AG08395 (cell line): ENCODE measurements around the gene LMAN1L.

Experiments
- DNase-seq: peaks from one replicate; pipeline ENCODE4 v3.0.0; 2012; ENCODE audit warnings: mixed read lengths, low spot score

LMAN1L gene

DNA sequence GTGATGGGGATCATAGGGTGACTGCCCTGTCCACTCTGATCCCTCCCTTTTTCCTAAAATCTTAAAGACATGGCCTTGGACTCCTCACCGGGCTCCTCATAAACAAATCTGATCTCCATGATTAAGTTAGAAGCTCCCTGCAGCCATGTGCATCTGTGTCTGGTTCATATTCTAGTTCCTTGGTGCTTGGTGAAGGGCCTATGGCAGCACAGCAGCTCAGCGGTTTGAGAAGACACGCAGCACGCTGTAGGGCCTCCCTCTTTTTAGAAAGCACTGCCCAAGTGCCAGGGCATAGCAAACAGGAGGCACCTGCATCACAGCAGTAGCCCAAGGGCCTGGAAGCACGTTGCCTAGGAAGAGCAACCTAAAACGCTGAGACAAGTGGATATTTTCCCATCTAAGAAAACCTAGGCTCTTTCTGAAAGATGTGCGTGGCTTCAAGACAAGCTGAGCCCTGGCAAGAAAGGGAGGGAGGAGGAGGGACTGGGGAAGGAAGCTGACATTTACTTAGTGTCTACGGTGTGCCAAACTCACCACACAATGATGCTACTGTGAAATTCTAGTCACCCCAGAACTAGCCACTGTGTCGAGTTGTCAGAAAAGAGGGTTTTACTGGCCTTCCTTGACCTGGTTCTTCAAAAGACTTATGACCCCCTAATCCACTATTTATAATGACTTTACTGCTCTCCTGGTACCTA, 45.2 kb downstream of the LMAN1L start:
- no peak for DNase-seq

- DNase-seq, result no peak
Observed at GRCh38 chr15:74858369-74858740, 45.7 kb downstream of the LMAN1L start.

- DNase-seq, result peak; percentile 24
Observed at GRCh38 chr15:74863239-74864056, 50.8 kb downstream of the LMAN1L start.

DNA sequence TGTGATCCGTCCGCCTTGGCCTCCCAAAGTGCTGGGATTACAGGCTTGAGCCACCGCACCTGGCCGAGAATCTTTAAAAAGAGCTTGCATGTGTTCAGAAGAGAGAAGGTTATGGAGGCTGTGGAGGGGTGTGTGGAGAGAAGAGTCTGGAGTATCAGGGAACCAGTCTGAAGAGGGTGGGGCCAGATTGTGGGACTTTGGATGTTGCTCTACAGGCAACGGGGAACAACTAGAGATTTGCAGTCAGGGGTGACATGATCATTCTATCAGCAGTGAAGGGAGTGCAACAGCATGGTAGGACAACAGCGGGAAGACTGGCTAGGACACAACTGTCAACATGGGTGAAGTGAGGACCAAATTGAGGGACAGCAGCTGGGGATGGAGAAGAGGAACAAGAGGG, 51.7 kb downstream of the LMAN1L start:
- no peak for DNase-seq

GRCh38 chr15:74865316-74865715, 52.7 kb downstream of the LMAN1L start:
- no peak for DNase-seq

DNA sequence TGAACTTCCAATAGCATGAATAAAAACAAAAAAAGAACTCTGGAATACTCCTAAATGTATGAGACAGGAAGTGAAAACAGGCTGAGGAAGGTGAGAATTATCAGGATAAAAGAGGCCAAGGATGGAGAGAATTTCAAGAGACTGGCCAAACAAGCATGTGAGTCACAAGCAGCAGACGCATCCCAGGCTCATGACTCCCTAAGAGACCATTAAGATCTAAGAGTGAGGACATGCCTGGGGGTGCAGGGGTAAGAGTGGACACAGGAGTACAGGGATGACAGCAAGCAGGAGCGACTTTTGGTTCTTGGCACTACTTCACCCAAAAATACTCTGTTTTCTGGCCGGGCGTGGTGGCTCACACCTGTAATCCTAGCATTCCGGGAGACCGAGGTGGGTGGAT, 53.5 kb downstream of the LMAN1L start:
- DNase-seq, result peak; percentile 85

- DNase-seq, result no peak
Observed at GRCh38 chr15:74867466-74868038, 54.9 kb downstream of the LMAN1L start.

DNA sequence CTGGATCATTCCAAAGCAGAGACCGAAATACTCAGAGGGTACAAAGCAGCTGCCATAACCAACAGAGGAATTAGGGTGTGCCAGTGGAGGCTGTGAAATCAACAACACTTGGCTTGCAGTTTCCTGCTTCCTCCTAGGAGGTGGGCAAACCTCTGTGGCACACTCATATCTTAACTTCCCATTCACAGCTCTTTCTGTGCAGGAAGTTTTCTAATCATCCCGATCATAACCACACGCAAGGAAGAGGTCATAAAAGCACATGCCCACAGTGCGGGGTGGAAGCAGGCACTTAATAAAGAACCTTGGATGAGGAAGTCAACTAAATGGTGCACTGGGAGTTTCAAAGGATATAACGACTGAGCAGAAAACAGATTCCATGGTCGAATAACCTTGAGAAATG, 55.4 kb downstream of the LMAN1L start:
- DNase-seq, result no peak

GRCh38 chr15:74869372-74869725, 56.7 kb downstream of the LMAN1L start:
- no peak for DNase-seq

DNA sequence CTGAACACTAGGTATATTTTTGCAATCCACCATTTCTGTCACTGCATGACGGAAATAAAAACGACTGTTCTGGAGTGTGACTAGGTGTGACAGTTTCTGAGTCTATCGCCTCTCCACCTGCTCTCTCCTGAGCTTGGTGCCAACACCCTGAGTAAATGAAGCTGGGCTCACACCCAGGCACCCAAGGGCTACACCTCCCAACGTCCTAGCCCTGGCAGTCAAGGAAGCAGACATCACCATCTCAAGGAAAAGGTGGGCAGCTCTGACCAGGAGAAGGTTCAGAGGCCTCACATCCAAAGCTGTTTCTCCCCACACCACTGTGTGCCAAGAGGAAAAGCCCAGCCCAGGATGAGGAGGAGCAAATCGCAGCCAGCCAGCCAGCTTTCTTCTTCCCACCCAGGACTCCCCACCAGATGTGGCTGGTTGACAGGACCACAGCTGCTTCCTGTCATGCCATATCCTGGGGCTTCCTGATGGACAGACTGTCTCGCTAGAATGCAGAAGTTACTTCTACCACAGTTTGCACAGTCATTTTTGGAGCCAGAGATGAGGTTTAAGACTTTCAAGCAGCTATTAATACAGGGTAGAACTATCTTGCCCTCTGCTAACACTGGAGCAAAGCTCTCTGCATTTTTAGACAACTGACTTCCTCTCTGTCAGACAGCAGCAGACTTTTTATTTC, 57.2 kb downstream of the LMAN1L start:
- DNase-seq, result peak; percentile 50

DNA sequence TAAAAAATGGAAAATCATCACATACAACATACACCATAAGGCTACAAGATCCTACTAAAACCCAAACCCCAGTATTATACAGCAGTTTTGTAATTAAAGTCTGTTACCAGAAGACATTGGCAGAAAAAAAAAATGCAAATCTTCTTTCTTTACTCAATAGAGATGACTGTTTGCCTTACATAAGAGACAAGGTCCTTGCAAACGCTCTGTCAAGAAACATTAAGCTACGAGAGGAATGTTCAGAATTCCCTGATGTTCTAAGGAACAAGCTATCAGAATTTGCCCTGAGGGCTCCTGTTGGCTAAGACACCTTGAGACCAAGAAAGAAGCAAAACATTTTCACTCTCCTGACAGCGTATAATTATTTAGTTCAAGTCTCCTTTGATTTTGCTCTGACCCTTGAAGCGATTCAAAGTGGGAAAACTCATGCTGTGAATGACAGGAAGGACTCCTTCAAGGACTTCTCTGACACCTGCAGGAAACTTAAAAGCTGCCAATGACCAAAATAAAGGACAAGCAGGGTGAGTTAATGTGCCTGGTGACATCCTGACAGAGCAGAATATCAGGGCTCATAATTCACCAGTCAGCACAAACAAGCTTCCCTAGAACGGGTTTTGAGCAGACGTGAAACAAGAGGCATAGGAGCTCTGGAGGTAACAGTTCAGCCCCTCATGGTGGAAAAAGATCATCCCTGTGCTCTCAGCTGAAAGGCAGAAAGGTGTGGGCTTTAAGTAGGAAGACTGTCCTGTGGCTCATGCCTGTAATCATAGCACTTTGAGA, 58.0 kb downstream of the LMAN1L start:
- no peak for DNase-seq

DNA sequence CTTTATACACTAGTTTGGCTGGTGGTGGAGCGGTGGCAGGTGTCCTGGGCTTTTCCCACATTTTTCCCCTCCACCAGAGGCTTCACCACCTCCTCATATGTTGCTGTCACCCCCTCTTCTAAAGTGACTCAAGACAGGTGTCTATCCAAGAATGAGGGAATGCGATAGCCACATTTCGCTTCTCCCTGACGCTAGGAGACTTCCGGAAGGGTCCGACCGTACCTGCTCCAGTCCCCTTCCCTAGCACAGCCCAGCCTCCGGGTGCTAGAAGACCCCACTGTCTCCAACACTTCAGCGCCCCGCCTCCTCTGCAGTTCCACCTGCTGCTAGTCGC, 60.0 kb downstream of the LMAN1L start:
- no peak for DNase-seq

DNA sequence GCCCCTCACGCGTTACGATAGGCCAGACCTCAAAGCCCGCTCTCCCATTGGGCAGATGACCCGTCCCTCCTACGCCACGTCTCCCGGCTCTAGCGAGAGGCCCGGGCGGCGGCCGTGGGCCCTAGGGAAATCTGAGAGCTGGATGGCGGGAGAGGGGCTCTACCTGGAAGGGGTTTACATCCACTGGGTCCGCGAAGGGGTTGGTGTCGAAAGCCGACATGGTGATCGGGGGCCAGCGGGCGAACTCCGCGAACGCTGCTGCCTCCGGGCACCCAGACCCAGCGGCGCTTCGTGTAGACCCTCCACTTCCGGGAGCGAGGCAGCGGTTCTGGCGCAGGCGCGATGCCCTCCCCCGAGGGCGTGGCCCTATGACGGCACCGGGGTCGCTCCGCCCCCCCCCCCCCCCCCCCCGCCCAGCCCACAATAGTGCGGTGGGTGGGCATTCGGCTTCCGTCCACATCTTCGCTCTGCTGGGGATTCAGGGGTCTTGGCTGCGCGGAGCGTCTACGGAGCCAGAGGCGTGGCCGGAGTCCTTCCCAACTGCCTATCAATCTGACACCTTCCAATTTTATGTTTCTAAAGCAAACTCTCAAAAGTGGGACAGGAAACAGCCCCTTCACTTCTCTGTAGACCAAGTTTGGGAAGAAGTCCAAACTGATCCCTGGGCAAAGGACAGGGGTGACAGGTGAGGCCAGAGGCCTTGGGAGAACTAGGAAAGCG, 60.6 kb downstream of the LMAN1L start, which contains the start of gene SCAMP2:
TSS of gene SCAMP2 (minus strand) at position 330 of the 720 bp plus-strand sequence. CDS start at position 220, 110 bp downstream.
- DNase-seq, result peak; percentile 98

GRCh38 chr15:74873756-74874424, 61.3 kb downstream of the LMAN1L start:
- peak; percentile 17 for DNase-seq
